Activated CD4-positive, alpha-beta T cell treated with anti-CD3 and anti-CD28 coated beads for 36 hours (primary cell): ENCODE data around the gene PLCH2. TPM values are rescaled to one million over a fixed set of nuclear protein-coding genes. Genes with fewer than 3 reads are reported as not detected.

Source experiments
- ATAC-seq: fragments of 200-7000 bp; cut with Tn5 transposase; one replicate; pipeline ENCODE4 v1.10.0; 2021; ENCODE audit warnings: mild to moderate bottlenecking, moderate library complexity
- CTCF ChIA-PET: fragments of 350-600 bp; sonication (Branson Sonifier 250); formaldehyde crosslinking; loops from one replicate; lab custom pipeline; 2021; ENCODE audit warnings: antibody characterized with exemption; lab: Charles Lee
- POLR2A ChIA-PET: fragments of 350-600 bp; sonication (Branson Sonifier 250); formaldehyde crosslinking; loops from one replicate; lab custom pipeline; 2021; ENCODE audit warnings: antibody characterized with exemption, inconsistent platforms; lab: Charles Lee
- DNase-seq: peaks from one replicate; pipeline ENCODE4 v3.0.0-alpha.2; 2020
- H3K27ac Mint-ChIP-seq: one replicate; pipeline ENCODE4 v1.8.0; 2021; ENCODE audit warnings: mixed read lengths
- H3K27me3 Mint-ChIP-seq: one replicate; pipeline ENCODE4 v1.8.0; 2021; ENCODE audit warnings: mixed read lengths
- H3K36me3 Mint-ChIP-seq: one replicate; pipeline ENCODE4 v1.8.0; 2021; ENCODE audit warnings: low read depth, mixed read lengths
- H3K4me1 Mint-ChIP-seq: one replicate; pipeline ENCODE4 v1.8.0; 2021; ENCODE audit warnings: mixed read lengths
- H3K4me3 Mint-ChIP-seq: one replicate; pipeline ENCODE4 v1.8.0; 2021; ENCODE audit warnings: mild to moderate bottlenecking, moderate library complexity, mixed read lengths
- H3K9me3 Mint-ChIP-seq: one replicate; pipeline ENCODE4 v1.8.0; 2021; ENCODE audit warnings: low read depth, mixed read lengths
- intact Hi-C, 2 experiments: fragments of 100-400 bp; cut with DNase I in 1 of 2; cut with micrococcal nuclease in 1 of 2; formaldehyde crosslinking; loops; one replicate each; pipeline versions ENCODE4 v1.14.2 to v1.15.1; 2022 to 2024; cut with DNase I, micrococcal nuclease
- total RNA-seq, 2 experiments: library from RNA; stranded (reverse); gene quantifications; one replicate each; pipeline ENCODE4 v1.2.3, GENCODE V29; 2021

The PLCH2 gene
- total RNA-seq, 2 experiments from 2014 or later = 5.1 to 6.3 TPM

GRCh38 chr1:2534687-2535441 is 58.8 kb downstream of the PLCH2 start:
- intact Hi-C loops = no loop called here
- ChIA-PET POLR2A (interaction anchor here (0.6 kb wide), 1 partner anchor 315 kb away, joined by 5 read pairs; no protein-coding TSS in a partner anchor), CTCF (interaction anchor here (0.9 to 1.3 kb wide), 3 partner anchors 9 to 300 kb away, joined by 4 to 5 read pairs (median 5); partner anchors contain the start of gene PANK4)
- DNase-seq = no peak
- H3K27ac Mint-ChIP-seq = no peak overlapping the region
- H3K9me3 Mint-ChIP-seq = no peaks in the 10 kb centered on the region
- no peak overlapping the region for H3K4me3 Mint-ChIP-seq
- no peaks in the 10 kb centered on the region for H3K36me3 Mint-ChIP-seq
- H3K27me3 Mint-ChIP-seq = peaks cover 13% of the 10 kb centered on the region
- no peak for ATAC-seq
- no peaks in the 10 kb centered on the region for H3K4me1 Mint-ChIP-seq

GRCh38 chr1:2535455-2535854 is 59.4 kb downstream of the PLCH2 start:
- Mint-ChIP-seq H3K27me3 (peaks cover 13% of the 10 kb centered on the region), H3K27ac (no peak overlapping the region), H3K36me3 (no peaks in the 10 kb centered on the region), H3K4me1 (no peaks in the 10 kb centered on the region), H3K4me3 (no peak overlapping the region), H3K9me3 (no peaks in the 10 kb centered on the region)
- ChIA-PET CTCF (interaction anchor here (1.0 to 1.3 kb wide), 2 partner anchors 9 to 12 kb away, joined by 5 read pairs; partner anchors contain the start of gene PANK4), POLR2A (no interaction called here)
- intact Hi-C loops = no loop called here
- no peak for ATAC-seq
- no peak for DNase-seq

DNA sequence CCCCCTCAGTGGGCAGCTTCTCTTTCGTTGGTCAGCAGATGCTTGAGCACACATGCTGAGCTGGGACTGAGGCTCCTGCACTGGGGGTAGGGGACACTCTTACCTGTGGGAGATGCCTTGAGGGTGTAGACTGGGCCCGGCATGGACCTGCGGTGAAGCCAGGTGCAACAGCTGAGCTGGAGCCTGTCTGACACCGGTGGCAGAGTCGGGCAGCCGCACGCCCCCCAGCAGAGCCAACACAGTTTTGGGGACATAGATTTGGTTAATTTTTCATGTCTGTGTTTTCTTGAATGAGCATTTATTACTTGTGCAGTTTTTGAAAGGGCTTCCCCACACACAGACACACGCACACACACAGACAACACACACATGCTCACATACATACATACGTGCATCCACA is 59.9 kb downstream of the PLCH2 start:
- H3K27me3 Mint-ChIP-seq = peaks cover 11% of the 10 kb centered on the region
- DNase-seq (no peak), ATAC-seq (no peak)
- ChIA-PET POLR2A (no interaction called here), CTCF (interaction anchor here (1.3 kb wide), 1 partner anchor 10 kb away, joined by 5 read pairs; the partner anchor contains the start of gene PANK4)
- no peaks in the 10 kb centered on the region for H3K36me3 Mint-ChIP-seq
- no peak overlapping the region for H3K4me3 Mint-ChIP-seq
- peaks cover under 1% of the 10 kb centered on the region for H3K4me1 Mint-ChIP-seq
- H3K27ac Mint-ChIP-seq = no peak overlapping the region
- H3K9me3 Mint-ChIP-seq = no peaks in the 10 kb centered on the region
- intact Hi-C loops = no loop called here

DNA sequence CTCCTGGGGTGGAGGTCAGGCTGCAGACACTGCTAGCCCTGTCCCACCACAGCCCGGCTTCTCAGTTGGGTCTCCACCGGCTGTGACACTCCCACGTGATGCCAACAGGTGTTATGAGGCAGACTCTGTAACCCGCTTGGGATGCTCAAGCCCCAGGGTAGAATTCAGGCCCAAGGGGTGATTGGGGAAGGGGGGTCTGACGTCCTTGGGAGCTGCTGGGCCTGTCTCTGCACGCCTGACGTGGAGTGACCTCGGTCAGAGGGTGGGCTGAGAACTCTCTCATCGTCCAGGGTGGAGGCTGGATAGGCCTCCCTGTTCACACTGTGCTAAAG is 61.7 kb downstream of the PLCH2 start:
- H3K27me3 Mint-ChIP-seq = peaks cover 6% of the 10 kb centered on the region
- intact Hi-C loops = no loop called here
- DNase-seq = no peak
- H3K9me3 Mint-ChIP-seq = no peaks in the 10 kb centered on the region
- ATAC-seq = no peak
- POLR2A ChIA-PET = no interaction called here
- no peak overlapping the region for H3K27ac Mint-ChIP-seq
- peaks cover 2% of the 10 kb centered on the region for H3K4me1 Mint-ChIP-seq
- no peak overlapping the region for H3K4me3 Mint-ChIP-seq
- CTCF ChIA-PET = no interaction called here
- H3K36me3 Mint-ChIP-seq = no peaks in the 10 kb centered on the region

DNA sequence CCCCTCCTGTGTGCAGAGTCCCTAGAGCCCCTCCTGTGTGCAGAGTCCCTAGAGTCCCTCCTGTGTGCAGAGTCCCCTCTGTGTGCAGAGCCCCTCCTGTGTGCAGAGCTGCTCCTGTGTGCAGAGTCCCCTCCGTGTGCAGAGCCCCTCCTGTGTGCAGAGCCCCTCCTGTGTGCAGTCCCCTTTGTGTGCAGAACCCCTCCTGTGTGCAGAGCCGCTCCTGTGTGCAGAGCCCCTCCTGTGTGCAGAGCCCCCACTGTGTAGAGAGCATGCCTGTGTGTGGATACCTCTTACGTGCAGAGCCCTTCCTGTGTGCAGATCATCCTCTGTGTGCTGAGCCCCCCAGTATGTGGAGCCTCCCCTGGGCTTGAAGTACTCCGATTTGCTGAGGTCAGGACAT is 62.3 kb downstream of the PLCH2 start:
- no peaks in the 10 kb centered on the region for H3K36me3 Mint-ChIP-seq
- no peaks in the 10 kb centered on the region for H3K9me3 Mint-ChIP-seq
- no peak for ATAC-seq
- no peak for DNase-seq
- intact Hi-C loops = no loop called here
- CTCF ChIA-PET = no interaction called here
- no peak overlapping the region for H3K27ac Mint-ChIP-seq
- POLR2A ChIA-PET = no interaction called here
- peaks cover 2% of the 10 kb centered on the region for H3K4me1 Mint-ChIP-seq
- no peak overlapping the region for H3K4me3 Mint-ChIP-seq
- H3K27me3 Mint-ChIP-seq = peaks cover 4% of the 10 kb centered on the region

- intact Hi-C loops = no loop called here
- ATAC-seq = no peak
- peaks cover 3% of the 10 kb centered on the region for H3K4me1 Mint-ChIP-seq
- H3K27ac Mint-ChIP-seq = no peak overlapping the region
- H3K9me3 Mint-ChIP-seq = no peaks in the 10 kb centered on the region
- H3K36me3 Mint-ChIP-seq = no peaks in the 10 kb centered on the region
- H3K27me3 Mint-ChIP-seq = peaks cover 3% of the 10 kb centered on the region
- CTCF ChIA-PET = interaction anchor here (0.6 kb wide), 2 partner anchors 69 to 984 kb away, joined by 3 read pairs; no protein-coding TSS in a partner anchor
- POLR2A ChIA-PET = no interaction called here
- DNase-seq = no peak
- H3K4me3 Mint-ChIP-seq = no peak overlapping the region
Measured at GRCh38 chr1:2538872-2539271, 62.8 kb downstream of the PLCH2 start.

DNA sequence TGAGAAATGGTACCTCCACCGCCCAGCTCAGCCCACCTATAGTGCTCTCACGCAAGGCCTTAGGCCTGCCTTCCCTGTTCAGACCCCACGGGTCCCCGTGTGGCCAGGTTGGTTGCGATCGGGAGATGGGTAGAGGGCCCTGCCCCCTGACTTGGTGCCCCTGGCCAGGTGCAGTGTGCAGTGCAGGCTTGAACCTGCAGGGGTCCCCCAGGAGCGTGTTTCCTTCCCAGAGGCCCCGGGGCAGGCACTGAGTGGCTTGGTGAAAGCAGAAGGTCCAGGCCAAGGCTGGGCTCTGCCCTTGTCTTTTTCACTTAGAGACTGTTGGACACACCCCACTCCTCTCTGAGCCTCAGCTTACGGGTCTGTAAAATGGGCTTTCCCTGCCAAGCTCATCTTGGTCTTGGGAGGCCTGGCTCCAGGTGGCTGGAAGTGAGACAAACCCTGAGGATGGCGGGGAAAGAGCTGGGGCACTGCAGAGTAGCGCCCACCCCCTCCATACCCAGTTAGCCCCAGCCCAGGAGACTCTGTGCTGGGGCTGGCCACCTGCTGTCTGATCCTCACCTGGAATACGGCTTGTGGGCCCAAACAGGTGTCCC is 63.3 kb downstream of the PLCH2 start:
- H3K4me3 Mint-ChIP-seq = no peak overlapping the region
- DNase-seq = peak; percentile 72
- peaks cover 3% of the 10 kb centered on the region for H3K27me3 Mint-ChIP-seq
- H3K27ac Mint-ChIP-seq = no peak overlapping the region
- peak; percentile 72 for ATAC-seq
- H3K4me1 Mint-ChIP-seq = peaks cover 4% of the 10 kb centered on the region
- no peaks in the 10 kb centered on the region for H3K9me3 Mint-ChIP-seq
- ChIA-PET CTCF (interaction anchor here (0.5 to 1.4 kb wide), 6 partner anchors 9 to 984 kb away, joined by 3 to 9 read pairs (median 4); partner anchors contain the start of gene PANK4), POLR2A (no interaction called here)
- intact Hi-C loops = no loop called here
- H3K36me3 Mint-ChIP-seq = no peaks in the 10 kb centered on the region

GRCh38 chr1:2540816-2541492 is 64.9 kb downstream of the PLCH2 start:
- peak; percentile 38 for DNase-seq
- Mint-ChIP-seq H3K36me3 (no peaks in the 10 kb centered on the region), H3K27ac (no peak overlapping the region), H3K4me3 (no peak overlapping the region), H3K27me3 (no peaks in the 10 kb centered on the region), H3K9me3 (no peaks in the 10 kb centered on the region), H3K4me1 (peaks cover 4% of the 10 kb centered on the region)
- ATAC-seq = no peak
- intact Hi-C loops = no loop called here
- POLR2A ChIA-PET = interaction anchor here (0.7 kb wide), 1 partner anchor 11 kb away, joined by 4 read pairs; the partner anchor contains the start of gene HES5
- CTCF ChIA-PET = interaction anchor here (1.4 kb wide), 1 partner anchor 15 kb away, joined by 9 read pairs; the partner anchor contains the start of gene PANK4

DNA sequence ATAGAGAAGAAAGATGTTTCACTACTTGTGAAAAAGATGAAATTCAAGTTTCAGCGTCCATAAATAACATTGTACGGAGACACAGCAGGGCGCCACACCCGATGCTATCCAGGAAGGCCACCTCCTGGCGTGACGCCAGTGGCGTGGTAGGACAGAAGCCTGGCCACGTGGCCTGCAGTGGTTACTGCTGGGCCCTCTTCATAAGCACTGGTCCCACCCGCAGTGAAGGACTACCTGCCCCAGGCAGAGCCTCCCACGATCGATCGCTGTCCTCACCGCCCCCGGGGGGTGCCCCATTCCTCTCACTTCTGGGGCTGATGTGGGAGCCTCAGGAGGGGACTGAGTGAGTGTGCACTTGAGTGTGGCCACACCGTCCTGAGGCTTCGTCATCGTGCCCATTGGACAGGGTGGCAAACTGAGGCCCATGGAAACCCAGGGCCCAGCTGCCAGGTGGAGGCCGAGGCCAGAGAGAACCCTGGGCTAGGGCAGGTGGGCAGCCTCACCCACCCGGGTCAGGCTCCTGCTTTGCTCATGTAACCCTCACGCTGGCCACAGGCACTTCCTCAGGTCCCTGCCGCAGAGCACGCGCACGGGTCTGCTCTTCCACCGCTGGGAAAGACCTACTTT is 65.6 kb downstream of the PLCH2 start:
- no peaks in the 10 kb centered on the region for H3K9me3 Mint-ChIP-seq
- intact Hi-C loops = no loop called here
- no peak overlapping the region for H3K4me3 Mint-ChIP-seq
- H3K27me3 Mint-ChIP-seq = no peaks in the 10 kb centered on the region
- peaks cover 4% of the 10 kb centered on the region for H3K4me1 Mint-ChIP-seq
- ChIA-PET CTCF (interaction anchor here (0.6 kb wide), 1 partner anchor 36 kb away, joined by 3 read pairs; no protein-coding TSS in a partner anchor), POLR2A (interaction anchor here (0.7 kb wide), 2 partner anchors 11 to 12 kb away, joined by 3 to 4 read pairs; partner anchors contain the start of gene HES5)
- no peak overlapping the region for H3K27ac Mint-ChIP-seq
- DNase-seq (no peak), ATAC-seq (no peak)
- no peaks in the 10 kb centered on the region for H3K36me3 Mint-ChIP-seq

- intact Hi-C loops = no loop called here
- Mint-ChIP-seq H3K4me1 (peaks cover 4% of the 10 kb centered on the region), H3K36me3 (no peaks in the 10 kb centered on the region), H3K9me3 (no peaks in the 10 kb centered on the region), H3K4me3 (no peak overlapping the region), H3K27ac (no peak overlapping the region), H3K27me3 (no peaks in the 10 kb centered on the region)
- CTCF ChIA-PET = interaction anchor here (0.6 kb wide), 1 partner anchor 35 kb away, joined by 3 read pairs; no protein-coding TSS in a partner anchor
- no peak for DNase-seq
- ATAC-seq = no peak
- POLR2A ChIA-PET = interaction anchor here (0.7 kb wide), 1 partner anchor 12 kb away, joined by 3 read pairs; no protein-coding TSS in a partner anchor
Measured at GRCh38 chr1:2542246-2542915, 66.3 kb downstream of the PLCH2 start.
